ENCODE measurements around the gene MITF. TPM values are rescaled to one million over a fixed set of nuclear protein-coding genes. Genes with fewer than 3 reads are reported as not detected.

MITF gene
- total and polyA plus RNA-seq, 12 donors = 15.1 to 101 (median 81.7) TPM

GRCh38 chr3:69938061-69938460 lies 198.8 kb downstream of the MITF start:
- no peak for TF ChIP-seq CTCF (IDR thresholded peaks at IDR 0.05)
- DNase-seq (no peak), ATAC-seq (peak in 1 of 8 donors; percentile 30)
- WGBS, 2 donors = 93 to 95% methylated on average over 6 of the region's 6 CpGs
- Histone ChIP-seq H3K36me3 (peaks cover 0 to 44% (median 6%) of the 10 kb centered on the region in 9 donors), H3K27ac (no peak overlapping the region), H3K9me3 (no peaks in the 10 kb centered on the region), H3K4me1 (peaks cover 0 to 12% (median 0%) of the 10 kb centered on the region in 9 donors), H3K4me3 (no peak overlapping the region), H3K27me3 (no peaks in the 10 kb centered on the region)
- intact Hi-C loops (cut with DNase I) = no loop called here

GRCh38 chr3:69938931-69939330 lies 199.7 kb downstream of the MITF start:
- no peak for TF ChIP-seq CTCF (IDR thresholded peaks at IDR 0.05)
- H3K36me3 ChIP-seq = peaks cover 0 to 51% (median 6%) of the 10 kb centered on the region in 9 donors
- H3K27me3 ChIP-seq = no peaks in the 10 kb centered on the region
- H3K4me3 ChIP-seq = no peak overlapping the region
- no peak for DNase-seq
- H3K27ac ChIP-seq = no peak overlapping the region
- 90 to 96% methylated on average over 3 of the region's 3 CpGs for WGBS, 2 donors
- intact Hi-C loops (cut with DNase I) = no loop called here
- H3K9me3 ChIP-seq = no peaks in the 10 kb centered on the region
- H3K4me1 ChIP-seq = peaks cover 0 to 10% (median 0%) of the 10 kb centered on the region in 9 donors
- ATAC-seq = no peak

- no peaks in the 10 kb centered on the region for H3K9me3 ChIP-seq
- H3K4me3 ChIP-seq = no peak overlapping the region
- 92 to 94% methylated on average over 3 of the region's 3 CpGs for WGBS, 2 donors
- DNase-seq (no peak), ATAC-seq (no peak)
- no peak for TF ChIP-seq CTCF (IDR thresholded peaks at IDR 0.05)
- no peak overlapping the region for H3K27ac ChIP-seq
- peaks cover 0 to 13% (median 0%) of the 10 kb centered on the region in 9 donors for H3K4me1 ChIP-seq
- peaks cover 0 to 70% (median 6%) of the 10 kb centered on the region in 9 donors for H3K36me3 ChIP-seq
- intact Hi-C loops (cut with DNase I) = loop anchor here in 4 of 10 donors (5.0 to 10.0 kb wide), 4 partner anchors 59 to 246 kb away; no protein-coding TSS in a partner anchor
- H3K27me3 ChIP-seq = no peaks in the 10 kb centered on the region
Observed at GRCh38 chr3:69941037-69941436, 201.8 kb downstream of the MITF start.

- Histone ChIP-seq H3K27ac (no peak overlapping the region), H3K27me3 (no peaks in the 10 kb centered on the region), H3K36me3 (peaks cover 0 to 73% (median 6%) of the 10 kb centered on the region in 9 donors), H3K4me3 (no peak overlapping the region), H3K4me1 (peaks cover 0 to 10% (median 0%) of the 10 kb centered on the region in 9 donors), H3K9me3 (no peaks in the 10 kb centered on the region)
- DNase-seq = no peak
- intact Hi-C loops (cut with DNase I) = loop anchor here in 4 of 10 donors (5.0 to 10.0 kb wide), 4 partner anchors 59 to 247 kb away; no protein-coding TSS in a partner anchor
- 84 to 88% methylated on average over 3 of the region's 3 CpGs for WGBS, 2 donors
- TF ChIP-seq CTCF (IDR thresholded peaks at IDR 0.05) = no peak
- ATAC-seq = no peak
Observed at GRCh38 chr3:69941439-69942176, 202.3 kb downstream of the MITF start.
